H9 (cell line): Measurements from ENCODE around the gene IDH2. TPM values are rescaled to one million over a fixed set of nuclear protein-coding genes. Genes with fewer than 3 reads are reported as not detected.

Experiments
- DNase-seq: peaks from one replicate; pipeline ENCODE4 v3.0.0-alpha.2; 2017
- H2AFZ ChIP-seq: one replicate; pipeline ENCODE4 v1.6.1; 2013; ENCODE audit warnings: mild to moderate bottlenecking, low read length, control low read depth, moderate library complexity
- H2AK5ac ChIP-seq: 2 replicates; pipeline ENCODE4 v1.6.1; 2013; ENCODE audit warnings: low read length, control low read depth, mixed read lengths; ENCODE audit not compliant: insufficient read length
- H2BK120ac ChIP-seq: one replicate; pipeline ENCODE4 v1.6.1; 2013; ENCODE audit warnings: low read depth, mild to moderate bottlenecking, low read length, control low read depth, inconsistent platforms; ENCODE audit not compliant: poor library complexity, severe bottlenecking
- H2BK12ac ChIP-seq: 2 replicates; pipeline ENCODE4 v1.6.1; 2013; ENCODE audit warnings: low read length, control low read depth, mixed read lengths, low read depth; ENCODE audit not compliant: insufficient read length
- H2BK15ac ChIP-seq: 2 replicates; pipeline ENCODE4 v1.6.1; 2013; ENCODE audit warnings: low read depth, low read length, control low read depth
- H2BK20ac ChIP-seq: one replicate; pipeline ENCODE4 v1.6.1; 2013; ENCODE audit warnings: low read depth, mild to moderate bottlenecking, low read length, control low read depth, inconsistent platforms; ENCODE audit not compliant: poor library complexity, severe bottlenecking
- H2BK5ac ChIP-seq: 2 replicates; pipeline ENCODE4 v1.6.1; 2013; ENCODE audit warnings: low read length, control low read depth, mixed read lengths; ENCODE audit not compliant: insufficient read length
- H3K14ac ChIP-seq: 2 replicates; pipeline ENCODE4 v1.6.1; 2013; ENCODE audit warnings: low read length, control low read depth; ENCODE audit not compliant: insufficient read depth
- H3K18ac ChIP-seq: 2 replicates; pipeline ENCODE4 v1.6.1; 2013; ENCODE audit warnings: low read depth, mild to moderate bottlenecking, mixed read lengths, low read length, control low read depth; ENCODE audit not compliant: insufficient read length
- H3K23ac ChIP-seq: 2 replicates; pipeline ENCODE4 v1.6.1; 2013; ENCODE audit warnings: low read length, control low read depth, mixed read lengths, low read depth; ENCODE audit not compliant: insufficient read length
- H3K23me2 ChIP-seq: 2 replicates; pipeline ENCODE4 v1.6.1; 2013; ENCODE audit warnings: low read depth, mild to moderate bottlenecking, mixed read lengths, low read length, control low read depth; ENCODE audit not compliant: insufficient read length, poor library complexity, severe bottlenecking
- H3K27ac ChIP-seq: 2 replicates; pipeline ENCODE4 v1.5.1; 2013; ENCODE audit warnings: low read length, control low read depth, mixed read lengths, low read depth; ENCODE audit not compliant: insufficient read length
- H3K27me3 ChIP-seq: 2 replicates; pipeline ENCODE4 v1.6.1; 2013; ENCODE audit warnings: low read length, control low read depth, inconsistent platforms; ENCODE audit not compliant: insufficient read depth
- H3K4ac ChIP-seq: 2 replicates; pipeline ENCODE4 v1.6.1; 2013; ENCODE audit warnings: low read depth, mild to moderate bottlenecking, control low read depth, inconsistent platforms, low read length, moderate library complexity
- H3K4me1 ChIP-seq: 2 replicates; pipeline ENCODE4 v1.6.1; 2013; ENCODE audit warnings: low read length, control low read depth, inconsistent platforms; ENCODE audit not compliant: insufficient read depth
- H3K4me2 ChIP-seq: 2 replicates; pipeline ENCODE4 v1.6.1; 2013; ENCODE audit warnings: low read length, control low read depth, mixed read lengths; ENCODE audit not compliant: insufficient read length, insufficient read depth
- H3K56ac ChIP-seq: 2 replicates; pipeline ENCODE4 v1.6.1; 2013; ENCODE audit warnings: low read depth, mild to moderate bottlenecking, mixed read lengths, low read length, control low read depth; ENCODE audit not compliant: insufficient read length
- H3K79me1 ChIP-seq: 2 replicates; pipeline ENCODE4 v1.6.1; 2013; ENCODE audit warnings: low read depth, mild to moderate bottlenecking, moderate library complexity, low read length, control low read depth, inconsistent platforms; ENCODE audit not compliant: insufficient read depth, poor library complexity, severe bottlenecking
- H3K79me2 ChIP-seq: 2 replicates; pipeline ENCODE4 v1.6.1; 2013; ENCODE audit warnings: low read length, control low read depth, inconsistent platforms; ENCODE audit not compliant: insufficient read depth
- H3K9ac ChIP-seq: 2 replicates; pipeline ENCODE4 v1.6.1; 2013; ENCODE audit warnings: low read length, control low read depth, mixed read lengths; ENCODE audit not compliant: insufficient read length; ENCODE audit errors: extremely low read depth
- H3K9me3 ChIP-seq: one replicate; pipeline ENCODE4 v1.6.1; 2013; ENCODE audit warnings: low read depth, low read length, inconsistent platforms; ENCODE audit not compliant: control insufficient read depth
- H3T11ph ChIP-seq: one replicate; pipeline ENCODE4 v1.6.1; 2013; ENCODE audit warnings: mild to moderate bottlenecking, low read length, control low read depth, inconsistent platforms
- H4K20me1 ChIP-seq: one replicate; pipeline ENCODE4 v1.6.1; 2013; ENCODE audit not compliant: control insufficient read depth, insufficient read length, insufficient read depth
- H4K5ac ChIP-seq: 2 replicates; pipeline ENCODE4 v1.6.1; 2013; ENCODE audit warnings: low read depth, mild to moderate bottlenecking, mixed read lengths, low read length, control low read depth; ENCODE audit not compliant: insufficient read length
- H4K8ac ChIP-seq: replicated peaks from 2 replicates; pipeline ENCODE4 v1.6.1; 2013; ENCODE audit warnings: low read length, control low read depth, mixed read lengths, low read depth; ENCODE audit not compliant: insufficient read length
- H4K91ac ChIP-seq: 2 replicates; pipeline ENCODE4 v1.6.1; 2013; ENCODE audit warnings: low read depth, mild to moderate bottlenecking, moderate library complexity, mixed read lengths, low read length, control low read depth; ENCODE audit not compliant: insufficient read length
- H3K27ac Mint-ChIP-seq, 3 experiments: 2 replicates in 2 of 3; 3 replicates in 1 of 3; pipeline ENCODE4 v1.8.0; 2020 to 2021; ENCODE audit warnings: mixed read lengths in 3 of 3, mild to moderate bottlenecking in 1 of 3, moderate library complexity in 1 of 3
- H3K27me3 Mint-ChIP-seq: 2 replicates; pipeline ENCODE4 v1.8.0; 2021; ENCODE audit warnings: low read depth, mild to moderate bottlenecking, moderate library complexity, mixed read lengths
- H3K36me3 Mint-ChIP-seq, 3 experiments: 2 replicates in 2 of 3; 3 replicates in 1 of 3; pipeline ENCODE4 v1.8.0; 2020 to 2021; ENCODE audit warnings: low read depth in 3 of 3, mixed read lengths in 3 of 3; ENCODE audit not compliant: insufficient read depth in 1 of 3
- H3K4me1 Mint-ChIP-seq, 2 experiments: 2 replicates each; pipeline ENCODE4 v1.8.0; 2020; ENCODE audit warnings: mixed read lengths in 2 of 2
- H3K4me3 Mint-ChIP-seq, 2 experiments: 2 replicates in 1 of 2; 3 replicates in 1 of 2; pipeline ENCODE4 v1.8.0; 2020 to 2021; ENCODE audit warnings: mild to moderate bottlenecking in 2 of 2, mixed read lengths in 2 of 2, moderate library complexity in 1 of 2
- H3K9me3 Mint-ChIP-seq, 2 experiments: 2 replicates in 1 of 2; 3 replicates in 1 of 2; pipeline ENCODE4 v1.8.0; 2020; ENCODE audit warnings: mild to moderate bottlenecking in 2 of 2, mixed read lengths in 2 of 2, moderate library complexity in 1 of 2
- WGBS: extraction: QIAGEN DNeasy Blood & Tissue Kit; methylation state at CpG from one replicate; pipeline ENCODE4 v1.1.7; 2013; ENCODE audit warnings: missing lambda C conversion rate, low lambda C conversion rate, mixed read lengths; ENCODE audit not compliant: insufficient read length; ENCODE audit errors: extremely low coverage; 5-methylcytosine and 5-hydroxymethylcytosine counted together
- total RNA-seq: library from RNA; stranded (reverse); gene quantifications from 2 replicates; pipeline ENCODE4 v1.2.1, GENCODE V29; 2021
- TF ChIP-seq, protein P1 (sequence below): fragments of 200-600 bp; sonication (generic); conservative IDR thresholded peaks from 3 replicates; pipeline ENCODE4 v1.8.0; 2021; ENCODE audit warnings: antibody characterized with exemption, mild to moderate bottlenecking

The IDH2 gene
- total RNA-seq, 1 experiment from 2014 or later, result 57.7 TPM

DNA sequence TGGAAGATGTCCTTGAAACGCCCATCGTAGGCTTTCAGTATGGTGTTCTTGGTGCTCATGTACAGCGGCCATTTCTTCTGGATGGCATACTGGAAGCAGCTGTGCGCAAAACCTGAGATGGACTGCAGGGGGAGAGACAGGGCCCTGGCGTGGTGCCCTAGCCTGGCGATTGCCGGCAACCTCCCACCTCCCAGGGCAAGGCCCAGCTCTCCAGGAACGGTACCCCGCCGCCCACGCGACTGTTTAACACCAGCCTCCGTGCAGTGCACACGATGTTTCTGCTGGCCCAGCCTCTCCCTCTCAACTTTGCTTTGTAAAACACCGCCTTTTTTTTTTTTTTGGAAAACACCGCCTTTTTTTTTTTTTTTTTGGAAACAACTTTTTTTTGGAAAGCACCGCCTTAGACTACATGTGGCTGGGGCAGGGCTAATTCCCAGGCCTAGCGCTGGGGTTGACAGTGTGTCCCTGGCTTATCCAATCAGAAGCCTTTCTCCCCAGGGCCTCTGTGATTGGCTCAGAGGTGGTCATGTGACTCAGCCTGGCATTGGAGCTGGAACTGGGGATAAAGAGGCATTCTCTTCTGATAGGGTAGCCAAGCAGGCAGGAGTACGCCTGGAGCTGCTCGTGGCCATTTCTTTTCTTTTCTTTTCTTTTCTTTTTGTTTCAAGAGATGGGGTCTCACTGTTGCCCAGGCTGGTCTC lies 14.7 kb downstream of the IDH2 start:
- Histone ChIP-seq H4K5ac (no peak overlapping the region), H3T11ph (no peak overlapping the region), H4K8ac (no peak overlapping the region), H3K9ac (no peak overlapping the region), H2BK5ac (no peak overlapping the region), H3K23ac (no peak overlapping the region), H3K4me1 (no peaks in the 10 kb centered on the region), H2BK120ac (no peak overlapping the region), H3K4ac (no peak overlapping the region), H3K79me2 (no peaks in the 10 kb centered on the region), H2AK5ac (no peak overlapping the region), H4K20me1 (no peaks in the 10 kb centered on the region), H3K18ac (no peak overlapping the region), H2BK15ac (no peak overlapping the region), H2BK20ac (no peak overlapping the region), H3K23me2 (no peaks in the 10 kb centered on the region), H2AFZ (no peak overlapping the region), H3K79me1 (no peaks in the 10 kb centered on the region), H2BK12ac (no peak overlapping the region), H3K27me3 (no peaks in the 10 kb centered on the region), H3K27ac (no peak overlapping the region), H3K9me3 (no peaks in the 10 kb centered on the region), H3K14ac (no peak overlapping the region), H3K4me2 (no peak overlapping the region), H4K91ac (no peak overlapping the region), H3K56ac (no peak overlapping the region)
- TF ChIP-seq, protein P1, sequence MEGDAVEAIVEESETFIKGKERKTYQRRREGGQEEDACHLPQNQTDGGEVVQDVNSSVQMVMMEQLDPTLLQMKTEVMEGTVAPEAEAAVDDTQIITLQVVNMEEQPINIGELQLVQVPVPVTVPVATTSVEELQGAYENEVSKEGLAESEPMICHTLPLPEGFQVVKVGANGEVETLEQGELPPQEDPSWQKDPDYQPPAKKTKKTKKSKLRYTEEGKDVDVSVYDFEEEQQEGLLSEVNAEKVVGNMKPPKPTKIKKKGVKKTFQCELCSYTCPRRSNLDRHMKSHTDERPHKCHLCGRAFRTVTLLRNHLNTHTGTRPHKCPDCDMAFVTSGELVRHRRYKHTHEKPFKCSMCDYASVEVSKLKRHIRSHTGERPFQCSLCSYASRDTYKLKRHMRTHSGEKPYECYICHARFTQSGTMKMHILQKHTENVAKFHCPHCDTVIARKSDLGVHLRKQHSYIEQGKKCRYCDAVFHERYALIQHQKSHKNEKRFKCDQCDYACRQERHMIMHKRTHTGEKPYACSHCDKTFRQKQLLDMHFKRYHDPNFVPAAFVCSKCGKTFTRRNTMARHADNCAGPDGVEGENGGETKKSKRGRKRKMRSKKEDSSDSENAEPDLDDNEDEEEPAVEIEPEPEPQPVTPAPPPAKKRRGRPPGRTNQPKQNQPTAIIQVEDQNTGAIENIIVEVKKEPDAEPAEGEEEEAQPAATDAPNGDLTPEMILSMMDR, result peak; percentile 21; the same call in 2 of the 3 replicates
- Mint-ChIP-seq H3K4me3 (no peak overlapping the region; a peak in 1 of 5 replicates), H3K27ac (no peak overlapping the region), H3K27me3 (no peaks in the 10 kb centered on the region; the same call in 1 of the 2 replicates), H3K4me1 (peaks cover under 1 to 4% of the 10 kb centered on the region in 2 experiments; a peak in 3 of 4 replicates), H3K9me3 (peaks cover 2 to 4% of the 10 kb centered on the region in 2 experiments; a peak in 4 of 5 replicates), H3K36me3 (peaks cover 22 to 51% (median 38%) of the 10 kb centered on the region in 3 experiments; a peak in 6 of 7 replicates)
- no CpG with 5 or more reads among the region's 20 CpGs for WGBS
- DNase-seq, result peak; percentile 62
